GM18907 (cell line): ENCODE data around the gene SLC26A4.
A peak's percentile ranks its signal among the peaks of the same experiment; 100 is the strongest.

ENCODE experiments used
- ATAC-seq: cut with Tn5 transposase; IDR thresholded peaks from one replicate; pipeline ENCODE4 v1.9.1; 2021; ENCODE audit warnings: mild to moderate bottlenecking, moderate library complexity; ENCODE audit not compliant: unreplicated experiment

SLC26A4 gene

DNA sequence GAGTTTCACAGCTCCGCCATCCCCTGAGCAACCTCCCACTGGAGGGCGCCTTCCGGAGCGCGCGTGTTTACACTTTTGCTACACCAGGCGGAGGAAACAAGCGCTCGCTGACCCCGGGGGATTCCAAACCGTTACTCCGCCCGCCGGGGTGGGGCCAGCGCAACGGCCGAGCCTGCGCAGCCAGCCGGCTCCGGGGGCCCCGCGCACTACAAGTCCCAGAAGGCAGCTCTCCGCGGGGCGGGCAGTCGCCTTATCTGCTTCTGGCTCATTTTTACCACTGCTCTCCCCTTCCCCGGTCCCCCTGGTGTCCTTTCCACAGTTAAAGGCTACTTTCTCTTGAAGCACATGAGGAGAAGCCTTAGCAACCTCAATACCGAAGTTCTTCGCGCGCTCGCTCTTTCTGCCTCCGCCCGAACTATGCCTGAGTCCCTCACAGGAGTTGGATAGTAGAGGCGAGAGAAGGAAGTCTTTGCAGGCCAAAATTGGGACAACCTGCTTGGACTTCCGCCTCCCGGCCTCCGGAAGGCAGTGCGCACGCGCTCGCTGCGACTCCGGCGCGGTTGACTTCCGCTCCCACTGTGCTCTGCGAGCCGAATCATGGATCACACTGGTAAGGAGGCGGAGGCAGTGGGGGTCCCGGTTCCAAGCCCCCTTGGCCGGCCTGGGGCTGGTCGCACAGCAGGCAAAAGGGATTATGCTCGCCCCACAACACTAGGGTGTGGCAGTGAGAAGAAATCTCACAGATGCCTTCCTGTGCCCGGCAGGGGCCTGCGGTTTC, 83.1 kb downstream of the SLC26A4 start, which contains the start of gene CBLL1:
CBLL1 (plus strand) TSS at position 576 of the 778 bp plus-strand sequence; CDS start at position 598, 22 bp downstream.
- ATAC-seq = peak; percentile 91

DNA sequence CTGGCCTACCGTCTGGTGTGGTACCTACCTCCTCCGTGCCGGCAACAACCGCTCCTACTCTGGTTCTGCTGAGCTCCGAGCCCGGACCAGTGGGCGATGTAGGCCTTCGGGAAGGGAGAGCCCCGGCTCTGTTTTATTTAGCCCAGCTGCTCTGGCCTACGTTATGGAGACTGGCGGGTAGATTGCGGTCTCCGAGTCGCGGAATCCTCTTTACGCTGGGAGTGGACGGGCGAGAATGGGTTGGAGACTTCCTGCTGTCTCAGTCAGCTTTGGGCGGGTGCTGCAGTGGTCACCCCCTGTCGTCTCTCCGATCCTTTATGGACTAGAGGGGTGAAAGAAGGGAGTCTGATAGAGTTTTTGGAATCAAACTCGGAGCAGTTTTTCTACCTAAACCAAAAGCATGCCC, 83.7 kb downstream of the SLC26A4 start:
- ATAC-seq = peak; percentile 44

DNA sequence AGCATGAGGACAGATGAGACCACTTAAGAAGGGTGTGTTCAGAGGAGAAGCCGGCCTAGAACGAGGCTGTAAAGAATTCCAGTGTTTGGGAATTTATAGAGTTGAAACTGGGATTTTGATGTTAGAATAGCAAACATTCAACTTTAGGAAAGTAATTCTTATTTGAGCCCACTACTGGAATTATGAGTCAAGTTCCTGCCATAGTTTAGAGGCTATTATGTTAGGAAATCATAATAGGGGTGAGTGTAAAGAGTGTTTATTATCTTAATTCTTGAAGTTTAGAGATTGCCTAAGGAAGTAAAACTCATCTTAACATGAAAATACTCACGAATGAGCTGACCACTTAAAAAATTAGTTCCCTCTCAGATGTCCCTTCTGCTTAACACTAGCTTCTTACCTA, 85.4 kb downstream of the SLC26A4 start:
- ATAC-seq = no peak

DNA sequence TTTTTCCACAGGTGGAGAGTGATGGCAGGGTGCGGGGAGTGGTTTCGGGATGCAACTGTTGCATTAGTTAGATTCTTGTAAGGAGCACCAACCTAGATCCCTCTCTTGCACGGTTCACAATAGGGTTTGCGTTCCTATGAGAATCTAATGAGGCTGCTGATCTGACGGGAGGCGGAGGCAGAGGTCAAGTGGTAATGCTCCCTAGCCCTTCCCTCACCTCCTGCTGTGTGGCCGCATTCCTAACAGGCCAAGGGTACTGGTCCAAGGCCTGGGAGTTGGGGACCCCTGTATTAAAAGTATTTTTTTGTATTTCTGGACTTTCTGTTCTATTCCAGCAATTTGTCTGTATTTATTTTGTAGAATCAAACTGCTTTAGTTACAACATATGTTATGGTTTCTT, 90.5 kb downstream of the SLC26A4 start:
- ATAC-seq = no peak

DNA sequence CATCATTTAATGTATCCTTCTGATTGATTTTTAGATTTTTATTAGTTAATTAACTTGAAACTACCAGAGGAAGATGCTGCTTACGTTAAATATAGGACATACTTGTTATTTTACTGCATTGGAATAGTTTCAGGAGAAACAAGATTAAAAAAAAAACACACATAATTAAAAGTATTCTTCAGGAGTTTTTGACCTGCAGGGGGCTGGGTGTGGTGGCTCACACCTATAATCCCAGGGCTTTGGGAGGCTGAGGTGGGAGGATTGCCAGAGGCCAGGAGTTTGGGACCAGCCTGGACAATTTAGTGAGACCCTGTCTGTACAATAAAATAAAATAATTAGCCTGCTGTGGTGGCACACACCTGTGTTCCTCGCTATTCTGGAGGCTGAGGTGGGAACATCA, 94.0 kb downstream of the SLC26A4 start:
- ATAC-seq = no peak

DNA sequence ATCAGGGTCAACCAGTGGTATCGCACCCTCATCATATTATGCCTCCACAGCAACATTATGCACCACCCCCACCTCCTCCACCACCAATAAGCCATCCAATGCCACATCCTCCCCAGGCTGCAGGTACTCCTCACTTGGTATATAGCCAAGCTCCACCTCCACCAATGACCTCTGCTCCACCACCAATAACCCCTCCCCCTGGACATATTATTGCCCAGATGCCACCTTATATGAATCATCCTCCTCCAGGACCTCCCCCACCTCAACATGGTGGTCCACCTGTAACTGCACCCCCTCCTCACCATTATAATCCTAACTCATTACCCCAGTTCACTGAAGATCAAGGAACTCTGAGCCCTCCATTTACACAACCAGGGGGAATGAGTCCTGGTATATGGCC, 98.0 kb downstream of the SLC26A4 start:
- no peak for ATAC-seq

DNA sequence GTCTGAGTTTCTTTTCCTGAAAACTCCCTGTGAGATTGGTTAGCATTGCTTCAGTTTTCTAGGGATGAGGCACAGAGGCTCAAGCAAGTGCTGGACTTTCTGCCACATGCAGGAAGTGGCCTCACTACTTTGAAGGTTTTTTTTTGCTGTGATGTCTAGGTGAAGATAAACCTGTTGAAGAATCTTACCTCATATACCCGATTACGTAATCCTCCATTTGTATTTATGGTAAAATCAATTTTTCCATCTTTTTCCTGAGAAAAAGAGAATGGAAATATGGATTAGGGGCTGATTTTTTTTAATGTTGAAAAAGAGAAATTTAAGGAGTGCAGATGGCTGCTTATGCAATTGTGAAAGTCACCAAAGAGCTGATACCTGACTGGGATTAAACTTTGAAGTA, 106.8 kb downstream of the SLC26A4 start:
- ATAC-seq = no peak
